ENCODE results near the gene C14orf180.
"Not testable (repeated sequence)": the region's sequence is repeated elsewhere in the genome, so short reads cannot be mapped to it uniquely, and the experiment has no call there.

C14orf180 gene

GRCh38 chr14:104574978-104575583 is 4.5 kb upstream of the C14orf180 start:
- intact Hi-C loops (cut with DNase I): no loop called here
- no peak for DNase-seq

GRCh38 chr14:104576232-104576969 is 3.2 kb upstream of the C14orf180 start:
- DNase-seq: no peak
- intact Hi-C loops (cut with DNase I): no loop called here

DNA sequence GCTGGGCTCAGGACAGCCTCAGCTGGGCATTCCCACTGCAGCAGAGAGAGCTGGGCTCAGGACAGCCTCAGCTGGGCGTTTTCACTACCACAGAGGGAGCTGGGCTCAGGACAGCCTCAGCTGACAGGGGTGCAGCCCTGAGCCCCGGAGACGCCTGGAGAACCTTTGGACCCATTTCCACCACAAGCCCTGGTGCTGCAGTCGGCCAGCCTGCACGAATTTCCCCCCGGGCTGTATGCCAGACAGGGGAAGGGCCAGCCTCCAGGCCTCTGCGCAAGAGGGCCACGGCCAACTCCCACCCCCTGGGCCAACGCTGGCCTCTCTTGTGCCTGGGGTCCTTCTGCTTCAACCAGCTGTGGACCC is 2.6 kb upstream of the C14orf180 start:
- intact Hi-C loops (cut with DNase I): no loop called here
- DNase-seq: no peak

GRCh38 chr14:104577426-104577825 is 2.1 kb upstream of the C14orf180 start:
- intact Hi-C loops (cut with DNase I): no loop called here
- DNase-seq: no peak

- no peak for DNase-seq
These were observed 1.7 kb upstream of the C14orf180 start for GRCh38 chr14:104577847-104578301.

DNA sequence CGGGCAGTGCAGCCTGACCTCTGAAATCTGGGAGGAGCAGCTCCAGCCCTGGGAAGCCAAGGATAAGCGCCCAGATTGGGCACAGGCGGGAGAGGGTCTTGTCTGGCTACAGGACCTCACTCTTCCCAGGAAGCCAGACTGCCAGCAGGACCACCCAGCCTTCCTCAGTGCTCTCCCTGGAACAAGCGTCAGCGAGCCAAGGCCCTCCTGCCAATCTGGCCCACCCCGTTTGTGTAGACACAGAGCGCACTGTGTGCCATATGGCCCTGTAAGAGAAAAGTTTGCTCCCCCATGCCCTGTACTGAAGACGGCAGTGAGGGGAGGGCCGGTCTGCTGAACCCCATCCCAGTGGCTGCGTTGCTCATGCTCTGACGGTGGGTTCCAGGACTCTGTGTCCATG is 1.2 kb upstream of the C14orf180 start:
- no peak for DNase-seq
- intact Hi-C loops (cut with DNase I): no loop called here

More at GRCh38 chr14:104577847-104578301, 1.7 kb upstream of the C14orf180 start:
- intact Hi-C loops (cut with DNase I): no loop called here

GRCh38 chr14:104579939-104580338 is 375 bp downstream of the C14orf180 start:
- DNase-seq; intact Hi-C loops (cut with DNase I): not testable (repeated sequence)

- DNase-seq: no peak
- intact Hi-C loops (cut with DNase I): no loop called here
These were observed 1.4 kb downstream of the C14orf180 start for GRCh38 chr14:104580961-104581360.

GRCh38 chr14:104581521-104581920 is 2.0 kb downstream of the C14orf180 start:
- intact Hi-C loops (cut with DNase I): no loop called here
- no peak for DNase-seq

DNA sequence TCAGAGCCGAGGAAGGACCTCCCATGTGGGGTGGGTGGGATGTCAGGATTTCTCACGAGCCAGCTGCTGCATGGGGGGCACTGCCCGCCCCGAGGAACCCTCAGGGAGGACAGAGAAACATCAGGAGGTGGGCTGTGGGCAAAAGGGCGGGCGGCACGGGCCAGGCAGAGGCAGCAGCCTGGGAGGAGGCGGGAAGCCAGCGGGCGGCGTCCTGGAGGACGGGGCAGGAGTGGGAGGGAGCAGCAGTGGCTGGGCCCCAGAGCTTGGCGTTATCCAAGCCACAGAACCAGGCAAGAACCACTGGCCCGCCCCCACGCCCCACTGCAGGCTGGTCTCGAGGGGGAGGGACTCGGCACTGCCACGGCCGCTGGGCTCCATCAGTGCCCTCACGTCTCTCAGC is 2.4 kb downstream of the C14orf180 start:
- DNase-seq: no peak
- intact Hi-C loops (cut with DNase I): no loop called here

DNA sequence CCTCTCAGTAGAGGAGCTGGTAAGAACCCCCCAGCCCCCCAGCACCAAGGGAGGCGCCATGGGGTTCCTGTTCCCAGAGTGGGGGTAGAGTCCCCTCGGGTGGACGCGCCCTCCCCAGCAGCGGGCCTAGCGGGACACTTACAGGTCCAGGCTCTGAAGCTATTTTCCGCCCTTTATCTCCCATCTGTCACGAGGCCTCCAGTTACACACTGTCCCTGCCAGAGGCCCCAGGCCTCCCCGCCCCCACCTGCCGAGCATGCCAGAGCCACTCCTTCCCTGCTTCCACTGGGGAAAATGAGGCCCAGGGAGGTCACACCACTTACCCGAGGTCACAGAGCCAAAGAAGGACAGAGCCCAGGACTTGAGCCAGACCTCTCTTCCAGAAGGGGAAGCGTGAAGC is 3.1 kb downstream of the C14orf180 start:
- intact Hi-C loops (cut with DNase I): no loop called here
- DNase-seq: no peak

DNA sequence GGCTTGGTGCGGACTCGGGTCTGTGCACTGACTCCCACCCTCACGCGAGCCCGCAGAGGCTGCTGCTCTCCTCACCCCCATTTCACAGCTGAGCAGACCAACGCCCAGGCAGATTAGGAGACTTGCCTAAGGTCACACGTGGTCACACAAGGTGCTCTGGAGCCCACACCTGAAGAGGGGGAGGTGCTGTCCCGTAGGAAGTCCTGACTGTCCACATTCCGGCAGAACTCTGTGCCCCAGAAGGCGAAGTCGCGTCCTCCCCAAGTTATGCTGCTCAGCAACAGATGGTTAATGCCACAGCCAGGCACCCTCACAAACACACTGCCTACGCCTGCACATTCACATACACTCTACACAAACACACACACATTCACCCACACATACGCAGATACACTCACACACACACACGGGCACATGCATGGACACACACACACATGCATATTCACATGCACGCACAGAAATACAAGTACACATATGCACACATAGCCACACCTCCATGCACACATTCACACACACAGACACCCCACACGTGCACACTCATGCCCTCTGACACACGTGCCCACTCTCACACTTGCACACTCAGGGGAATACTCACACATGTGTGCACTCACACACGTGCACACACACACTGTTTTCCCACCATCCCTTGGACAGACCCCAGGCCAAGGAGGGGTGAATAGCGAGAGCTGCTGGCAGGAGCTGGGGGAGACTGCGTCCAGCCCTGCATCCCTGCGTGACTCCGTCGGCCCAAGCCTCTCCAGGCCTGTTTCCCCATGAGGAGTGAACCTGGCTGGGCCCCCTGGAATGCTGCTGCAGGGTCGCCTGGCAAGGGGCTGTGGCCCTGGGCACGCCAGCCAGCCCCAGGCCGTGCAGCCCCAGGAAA is 4.1 kb downstream of the C14orf180 start:
- intact Hi-C loops (cut with DNase I): no loop called here
- DNase-seq: no peak

GRCh38 chr14:104584557-104584956 is 5.0 kb downstream of the C14orf180 start:
- no peak for DNase-seq
- intact Hi-C loops (cut with DNase I): no loop called here

- no peak for DNase-seq
- intact Hi-C loops (cut with DNase I): loop anchor here (5.0 kb wide), 1 partner anchor 56 kb away; no protein-coding TSS in a partner anchor
These were observed 6.6 kb downstream of the C14orf180 start for GRCh38 chr14:104585966-104586697.

GRCh38 chr14:104586832-104587620 is 7.5 kb downstream of the C14orf180 start:
- peak in 8 of 10 donors; percentile 39 to 93 (median 52) for DNase-seq
- intact Hi-C loops (cut with DNase I): loop anchor here (5.0 kb wide), 1 partner anchor 55 kb away; no protein-coding TSS in a partner anchor

GRCh38 chr14:104587641-104588040 is 8.1 kb downstream of the C14orf180 start:
- DNase-seq: no peak
- intact Hi-C loops (cut with DNase I): loop anchor here (5.0 kb wide), 1 partner anchor 55 kb away; no protein-coding TSS in a partner anchor

GRCh38 chr14:104588066-104588857 is 8.7 kb downstream of the C14orf180 start:
- intact Hi-C loops (cut with DNase I): loop anchor here (5.0 kb wide), 1 partner anchor 54 kb away; no protein-coding TSS in a partner anchor
- DNase-seq: peak in 2 of 10 donors; percentile 55 to 93

Data from posterior cingulate gyrus (tissue), 11 donors.